C4-2B (cell line): ENCODE data around the gene AFF3.

ENCODE experiments used
- ZFX ChIP-seq: fragments of 450-650 bp; IDR thresholded peaks from 2 replicates; pipeline ENCODE4 v1.6.1; 2017
- TF ChIP-seq, protein P1 (sequence below): fragments of 450-650 bp; conservative IDR thresholded peaks from 2 replicates; pipeline ENCODE4 v1.5.1; 2017; ENCODE audit warnings: mild to moderate bottlenecking

DNA sequence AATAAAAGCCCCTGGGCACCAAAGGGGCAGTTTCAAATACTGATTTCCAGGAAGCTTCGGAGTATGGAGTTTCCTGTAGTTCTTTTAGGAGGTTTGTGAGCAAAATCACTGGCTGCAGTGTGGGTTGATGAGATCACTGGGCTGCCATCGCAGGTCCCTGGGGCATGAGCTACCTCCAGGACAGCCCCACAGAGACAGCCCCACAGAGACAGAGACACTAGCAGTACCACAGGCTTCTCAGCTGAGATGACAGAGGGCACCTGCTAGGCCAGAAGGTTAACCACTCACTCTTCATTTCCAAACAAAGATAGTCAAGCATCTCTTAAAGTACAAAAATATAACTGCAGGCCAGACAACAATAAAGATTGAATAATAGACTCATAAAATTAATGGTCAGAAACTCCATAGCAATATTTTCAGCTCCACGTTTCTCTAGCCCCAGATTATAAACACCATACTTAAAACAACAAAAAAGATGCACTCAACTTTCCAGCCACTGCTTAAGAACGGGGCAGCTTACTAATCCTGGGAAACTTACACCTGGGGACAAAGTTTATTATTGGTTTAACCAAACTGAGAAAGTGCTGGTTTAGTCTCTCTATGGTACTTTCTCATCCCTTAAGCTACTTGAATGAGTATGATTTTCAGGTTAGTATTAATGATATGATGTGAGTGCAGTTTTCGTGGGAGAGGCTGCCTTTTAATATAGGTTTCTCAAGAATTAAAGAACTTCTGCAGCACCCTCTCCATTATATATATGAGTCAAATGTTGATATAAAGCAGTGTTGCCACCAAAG is 11.6 kb downstream of the AFF3 start:
- TF ChIP-seq, protein P1, sequence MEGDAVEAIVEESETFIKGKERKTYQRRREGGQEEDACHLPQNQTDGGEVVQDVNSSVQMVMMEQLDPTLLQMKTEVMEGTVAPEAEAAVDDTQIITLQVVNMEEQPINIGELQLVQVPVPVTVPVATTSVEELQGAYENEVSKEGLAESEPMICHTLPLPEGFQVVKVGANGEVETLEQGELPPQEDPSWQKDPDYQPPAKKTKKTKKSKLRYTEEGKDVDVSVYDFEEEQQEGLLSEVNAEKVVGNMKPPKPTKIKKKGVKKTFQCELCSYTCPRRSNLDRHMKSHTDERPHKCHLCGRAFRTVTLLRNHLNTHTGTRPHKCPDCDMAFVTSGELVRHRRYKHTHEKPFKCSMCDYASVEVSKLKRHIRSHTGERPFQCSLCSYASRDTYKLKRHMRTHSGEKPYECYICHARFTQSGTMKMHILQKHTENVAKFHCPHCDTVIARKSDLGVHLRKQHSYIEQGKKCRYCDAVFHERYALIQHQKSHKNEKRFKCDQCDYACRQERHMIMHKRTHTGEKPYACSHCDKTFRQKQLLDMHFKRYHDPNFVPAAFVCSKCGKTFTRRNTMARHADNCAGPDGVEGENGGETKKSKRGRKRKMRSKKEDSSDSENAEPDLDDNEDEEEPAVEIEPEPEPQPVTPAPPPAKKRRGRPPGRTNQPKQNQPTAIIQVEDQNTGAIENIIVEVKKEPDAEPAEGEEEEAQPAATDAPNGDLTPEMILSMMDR = no peak
- no peak for TF ChIP-seq ZFX
